Gastrocnemius medialis (tissue), 4 donors: ENCODE measurements around the gene NAV1.

Source experiments
- POLR2A ChIP-seq, 2 donors: fragments of 450-650 bp; IDR thresholded peaks; one replicate each; pipeline ENCODE4 v1.6.1; 2017; ENCODE audit warnings: antibody characterized with exemption in 2 of 2, mild to moderate bottlenecking in 2 of 2, moderate library complexity in 2 of 2
- TF ChIP-seq, protein P1 (sequence below), 5 experiments: fragments of 450-650 bp in 3 of 5; fragments of 200-600 bp in 2 of 5; sonication (generic) in 2 of 5; IDR thresholded peaks in 4 of 5; conservative IDR thresholded peaks in 1 of 5; 1 replicate in 4 of 5; 2 replicates in 1 of 5; pipeline ENCODE4 v1.5.1; 2016 to 2019; ENCODE audit warnings: antibody characterized with exemption in 5 of 5, mild to moderate bottlenecking in 3 of 5, moderate library complexity in 3 of 5

DNA sequence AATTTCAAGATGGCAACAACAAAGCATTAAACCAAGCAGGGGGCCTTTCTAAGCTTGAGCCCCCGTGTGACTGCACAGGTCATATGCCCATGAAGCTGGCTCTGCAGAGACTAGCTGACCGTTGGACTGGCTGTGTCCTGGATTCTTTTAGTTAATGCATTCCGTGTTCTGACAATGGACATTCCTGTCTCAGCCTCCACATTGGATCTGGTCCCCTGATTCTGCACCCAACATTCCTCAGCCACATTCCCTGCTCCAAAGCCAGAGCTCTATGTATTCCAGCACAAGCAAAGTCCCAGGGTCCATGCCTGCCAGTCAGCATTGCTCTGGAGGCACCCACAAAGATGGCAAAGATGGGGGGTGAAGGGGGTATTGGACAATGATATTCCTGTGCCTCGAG, 5.1 kb upstream of the NAV1 start:
- TF ChIP-seq, protein P1, sequence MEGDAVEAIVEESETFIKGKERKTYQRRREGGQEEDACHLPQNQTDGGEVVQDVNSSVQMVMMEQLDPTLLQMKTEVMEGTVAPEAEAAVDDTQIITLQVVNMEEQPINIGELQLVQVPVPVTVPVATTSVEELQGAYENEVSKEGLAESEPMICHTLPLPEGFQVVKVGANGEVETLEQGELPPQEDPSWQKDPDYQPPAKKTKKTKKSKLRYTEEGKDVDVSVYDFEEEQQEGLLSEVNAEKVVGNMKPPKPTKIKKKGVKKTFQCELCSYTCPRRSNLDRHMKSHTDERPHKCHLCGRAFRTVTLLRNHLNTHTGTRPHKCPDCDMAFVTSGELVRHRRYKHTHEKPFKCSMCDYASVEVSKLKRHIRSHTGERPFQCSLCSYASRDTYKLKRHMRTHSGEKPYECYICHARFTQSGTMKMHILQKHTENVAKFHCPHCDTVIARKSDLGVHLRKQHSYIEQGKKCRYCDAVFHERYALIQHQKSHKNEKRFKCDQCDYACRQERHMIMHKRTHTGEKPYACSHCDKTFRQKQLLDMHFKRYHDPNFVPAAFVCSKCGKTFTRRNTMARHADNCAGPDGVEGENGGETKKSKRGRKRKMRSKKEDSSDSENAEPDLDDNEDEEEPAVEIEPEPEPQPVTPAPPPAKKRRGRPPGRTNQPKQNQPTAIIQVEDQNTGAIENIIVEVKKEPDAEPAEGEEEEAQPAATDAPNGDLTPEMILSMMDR (IDR thresholded peaks at IDR 0.05 in 4 of 5, conservative IDR thresholded peaks at IDR 0.05 in 1 of 5) = no peak
- TF ChIP-seq POLR2A (IDR thresholded peaks at IDR 0.05) = no peak
